GM12878 (cell line): Measurements from ENCODE around the gene IL1RAP. TPM values are rescaled to one million over a fixed set of nuclear protein-coding genes. Genes with fewer than 3 reads are reported as not detected.

Source experiments
- ATAC-seq: fragments of 200-7000 bp; cut with Tn5 transposase; 3 replicates; pipeline ENCODE4 v1.9.1; 2020; ENCODE audit warnings: mild to moderate bottlenecking, moderate library complexity
- BruUV-seq: library from RNA; stranded (reverse); fragments of 400-500 nt; replicated peaks from 2 replicates; lab custom pipeline; 2021; lab: Mats Ljungman, UMichigan
- CTCF ChIA-PET: fragments of 300-600 bp; sonication (Branson Sonifier 250); formaldehyde crosslinking; extraction: SDS; loops from one replicate; lab custom pipeline; 2021; ENCODE audit warnings: inconsistent platforms; lab: Yijun Ruan, JAX
- POLR2A ChIA-PET: fragments of 350-600 bp; formaldehyde crosslinking; extraction: SDS; loops from one replicate; lab custom pipeline; 2021; ENCODE audit warnings: inconsistent platforms; lab: Charles Lee
- RAD21 ChIA-PET: fragments of 300-600 bp; sonication (Branson Sonifier 250); formaldehyde crosslinking; loops from one replicate; lab custom pipeline; 2023; ENCODE audit warnings: antibody characterized with exemption; ENCODE audit not compliant: unreplicated experiment; lab: Charles Lee
- SMC1A ChIA-PET: fragments of 300-600 bp; sonication (Branson Sonifier 250); formaldehyde crosslinking; loops from one replicate; lab custom pipeline; 2023; ENCODE audit not compliant: unreplicated experiment, uncharacterized antibody; lab: Charles Lee
- DNase-seq: peaks from one replicate; pipeline ENCODE4 v3.0.0-alpha.2; 2011; ENCODE audit warnings: low read depth, low spot score
- FAIRE-seq: peaks from 3 replicates; lab custom pipeline; 2011; peaks lifted over from hg19 to GRCh38; lab: Jason Lieb, UNC
- H2AFZ ChIP-seq: 2 replicates; pipeline ENCODE4 v1.6.0; 2011; ENCODE audit warnings: low read depth, low read length, control low read depth; ENCODE audit not compliant: control insufficient read depth
- H3K27ac ChIP-seq: 2 replicates; pipeline ENCODE4 v1.5.1; 2011; ENCODE audit warnings: control low read depth; ENCODE audit not compliant: control insufficient read depth, insufficient read depth
- H3K27me3 ChIP-seq, 2 experiments: replicated peaks in 1 of 2; 2 replicates each; pipeline versions ENCODE4 v1.6.0 to v1.6.1; 2011; ENCODE audit warnings: low read length in 1 of 2; ENCODE audit not compliant: control insufficient read depth in 2 of 2, insufficient read depth in 2 of 2
- H3K36me3 ChIP-seq, 2 experiments: 2 replicates each; pipeline ENCODE4 v1.5.1; 2011; ENCODE audit warnings: low read length in 1 of 2; ENCODE audit not compliant: control insufficient read depth in 2 of 2, insufficient read depth in 2 of 2
- H3K4me1 ChIP-seq: 2 replicates; pipeline ENCODE4 v1.6.1; 2011; ENCODE audit warnings: mild to moderate bottlenecking, low read length, moderate library complexity, mixed read lengths; ENCODE audit not compliant: control insufficient read depth, insufficient read depth
- H3K4me2 ChIP-seq: 2 replicates; pipeline ENCODE4 v1.6.0; 2011; ENCODE audit warnings: control low read depth; ENCODE audit not compliant: control insufficient read depth, insufficient read depth
- H3K4me3 ChIP-seq: fragments of 200-600 bp; sonication (generic); 2 replicates; pipeline ENCODE4 v1.5.1; 2016
- H3K79me2 ChIP-seq: 2 replicates; pipeline ENCODE4 v1.6.0; 2011; ENCODE audit warnings: low read length; ENCODE audit not compliant: control insufficient read depth, insufficient read depth
- H3K9ac ChIP-seq: 2 replicates; pipeline ENCODE4 v1.8.0; 2011; ENCODE audit warnings: low read length, control low read depth, mixed read lengths; ENCODE audit not compliant: control insufficient read depth, insufficient read depth
- H3K9me3 ChIP-seq: replicated peaks from 3 replicates; pipeline ENCODE4 v1.5.1; 2011; ENCODE audit warnings: mild to moderate bottlenecking, low read length; ENCODE audit not compliant: control insufficient read depth, insufficient read depth
- H4K20me1 ChIP-seq: 2 replicates; pipeline ENCODE4 v1.6.0; 2011; ENCODE audit not compliant: control insufficient read depth, insufficient read depth
- BHLHE40 ChIP-seq, 2 experiments: fragments of 450-650 bp in 1 of 2; IDR thresholded peaks; 2 replicates each; pipeline ENCODE4 v1.6.1; 2011 to 2017; ENCODE audit warnings: low read depth in 2 of 2, borderline replicate concordance in 1 of 2, improper control_type of control experiment in 1 of 2, low read length in 1 of 2, mild to moderate bottlenecking in 1 of 2
- CREM ChIP-seq: IDR thresholded peaks from 2 replicates; pipeline ENCODE4 v1.6.1; 2014; ENCODE audit warnings: antibody characterized with exemption, low read depth
- CTCF ChIP-seq, 3 experiments: IDR thresholded peaks in 2 of 3; conservative IDR thresholded peaks in 1 of 3; 2 replicates each; pipeline ENCODE4 v1.5.1; 2011; ENCODE audit warnings: low read depth in 3 of 3, low read length in 3 of 3, mild to moderate bottlenecking in 3 of 3, control low read depth in 2 of 3, moderate library complexity in 2 of 3, inconsistent platforms in 1 of 3, mixed read lengths in 1 of 3; ENCODE audit not compliant: control insufficient read depth in 2 of 3, insufficient read depth in 1 of 3; ENCODE audit errors: extremely low read depth in 1 of 3
- EED ChIP-seq: sonication (generic); IDR thresholded peaks from 2 replicates; pipeline ENCODE4 v1.6.1; 2016; ENCODE audit warnings: antibody characterized with exemption, low read depth
- FOS ChIP-seq: IDR thresholded peaks from 3 replicates; pipeline ENCODE4 v1.6.1; 2011; ENCODE audit warnings: borderline replicate concordance; ENCODE audit not compliant: insufficient read length; ENCODE audit errors: extremely low read depth
- FOXK2 ChIP-seq: fragments of 450-650 bp; IDR thresholded peaks from 2 replicates; pipeline ENCODE4 v1.6.1; 2017; ENCODE audit warnings: mild to moderate bottlenecking, moderate library complexity
- HCFC1 ChIP-seq: fragments of 150-350 bp; IDR thresholded peaks from 2 replicates; pipeline ENCODE4 v1.6.1; 2014; ENCODE audit warnings: low read length
- HDAC2 ChIP-seq: fragments of 200-600 bp; sonication (generic); IDR thresholded peaks from 2 replicates; pipeline ENCODE4 v1.6.1; 2017
- KDM1A ChIP-seq: fragments of 200-600 bp; sonication (generic); IDR thresholded peaks from 2 replicates; pipeline ENCODE4 v1.6.1; 2016; ENCODE audit warnings: borderline replicate concordance
- MTA2 ChIP-seq: fragments of 450-650 bp; IDR thresholded peaks from 2 replicates; pipeline ENCODE4 v1.6.1; 2016; ENCODE audit warnings: low read depth, mild to moderate bottlenecking, moderate library complexity
- NFYB ChIP-seq: IDR thresholded peaks from 2 replicates; pipeline ENCODE4 v1.6.1; 2011; ENCODE audit warnings: low read depth, mild to moderate bottlenecking, low read length, improper control_type of control experiment, moderate library complexity; ENCODE audit not compliant: insufficient read depth
- NR2F1 ChIP-seq: fragments of 450-650 bp; conservative IDR thresholded peaks from 2 replicates; pipeline ENCODE4 v1.6.1; 2017; ENCODE audit warnings: mild to moderate bottlenecking
- PML ChIP-seq: IDR thresholded peaks from 2 replicates; pipeline ENCODE4 v1.6.1; 2012; ENCODE audit warnings: low read length, inconsistent platforms
- POU2F2 ChIP-seq: IDR thresholded peaks from 3 replicates; pipeline ENCODE4 v1.6.1; 2011; ENCODE audit warnings: low read depth, mild to moderate bottlenecking, low read length, borderline replicate concordance
- RAD21 ChIP-seq: IDR thresholded peaks from 2 replicates; pipeline ENCODE4 v1.6.1; 2011; ENCODE audit warnings: mild to moderate bottlenecking, low read depth, low read length, moderate library complexity; ENCODE audit not compliant: insufficient read depth
- RB1 ChIP-seq: fragments of 450-650 bp; formaldehyde crosslinking; IDR thresholded peaks from 2 replicates; pipeline ENCODE4 v1.6.1; 2017; ENCODE audit warnings: mild to moderate bottlenecking, borderline replicate concordance
- SRF ChIP-seq, 2 experiments: IDR thresholded peaks; 2 replicates each; pipeline ENCODE4 v1.6.1; 2011; ENCODE audit warnings: low read depth in 2 of 2, low read length in 2 of 2, mild to moderate bottlenecking in 1 of 2, moderate library complexity in 1 of 2
- TARDBP ChIP-seq: IDR thresholded peaks from 2 replicates; pipeline ENCODE4 v1.6.1; 2016; ENCODE audit warnings: borderline replicate concordance
- TCF12 ChIP-seq: IDR thresholded peaks from 2 replicates; pipeline ENCODE4 v1.6.1; 2011; ENCODE audit warnings: low read depth, mild to moderate bottlenecking, low read length
- WRNIP1 ChIP-seq: IDR thresholded peaks from 2 replicates; pipeline ENCODE4 v1.6.1; 2011; ENCODE audit warnings: low read depth, low read length, improper control_type of control experiment, borderline replicate concordance
- ZBED1 ChIP-seq: IDR thresholded peaks from 2 replicates; pipeline ENCODE4 v1.6.1; 2016; ENCODE audit warnings: borderline replicate concordance
- ZNF274 ChIP-seq: IDR thresholded peaks from one replicate; pipeline ENCODE4 v1.8.0; 2011; ENCODE audit not compliant: insufficient read length, insufficient read depth
- in situ Hi-C: fragments of 300-500 bp; cut with MboI; formaldehyde crosslinking; loops from 9 replicates; pipeline ENCODE4 v1.14.3; 2018; ENCODE audit warnings: mixed read lengths
- intact Hi-C: fragments of 100-400 bp; cut with micrococcal nuclease; formaldehyde crosslinking; loops from one replicate; pipeline ENCODE4 v1.14.2; 2022; ENCODE audit not compliant: unreplicated experiment
- polyA plus RNA-seq, 11 experiments: library from polyadenylated mRNA; depleted of rRNA in 4 of 11; unstranded in 6 of 11; stranded (reverse) in 5 of 11; fragments of >200 nt; fragmentation: Nextera tagmentation in 4 of 11; fragmentation: Illumina TruSeq in 1 of 11; extraction: Ambion mirVana in 4 of 11; extraction: Trizol in 1 of 11; gene quantifications; 1 replicate in 1 of 11; 2 replicates in 10 of 11; pipeline versions ENCODE4 v1.2.1 to v1.2.3, GENCODE V29; 2011 to 2016; ENCODE audit warnings: inconsistent platforms in 2 of 11, missing spikeins in 2 of 11, low read depth in 1 of 11
- total RNA-seq, 4 experiments: library from RNA; depleted of rRNA in 3 of 4; stranded (reverse); fragments of >200 nt in 3 of 4; fragmentation: Illumina TruSeq in 1 of 4; extraction: Trizol in 1 of 4; gene quantifications; 2 replicates each; pipeline versions ENCODE4 v1.2.1 to v1.2.3, GENCODE V29; 2013 to 2021

Gene IL1RAP
- total and polyA plus RNA-seq, 10 of the 15 experiments (the other 5 are each of a cell fraction or from before 2014, with no cell fraction given), result 0.17 to 1.0 (median 0.44) TPM; not detected in 1

DNA sequence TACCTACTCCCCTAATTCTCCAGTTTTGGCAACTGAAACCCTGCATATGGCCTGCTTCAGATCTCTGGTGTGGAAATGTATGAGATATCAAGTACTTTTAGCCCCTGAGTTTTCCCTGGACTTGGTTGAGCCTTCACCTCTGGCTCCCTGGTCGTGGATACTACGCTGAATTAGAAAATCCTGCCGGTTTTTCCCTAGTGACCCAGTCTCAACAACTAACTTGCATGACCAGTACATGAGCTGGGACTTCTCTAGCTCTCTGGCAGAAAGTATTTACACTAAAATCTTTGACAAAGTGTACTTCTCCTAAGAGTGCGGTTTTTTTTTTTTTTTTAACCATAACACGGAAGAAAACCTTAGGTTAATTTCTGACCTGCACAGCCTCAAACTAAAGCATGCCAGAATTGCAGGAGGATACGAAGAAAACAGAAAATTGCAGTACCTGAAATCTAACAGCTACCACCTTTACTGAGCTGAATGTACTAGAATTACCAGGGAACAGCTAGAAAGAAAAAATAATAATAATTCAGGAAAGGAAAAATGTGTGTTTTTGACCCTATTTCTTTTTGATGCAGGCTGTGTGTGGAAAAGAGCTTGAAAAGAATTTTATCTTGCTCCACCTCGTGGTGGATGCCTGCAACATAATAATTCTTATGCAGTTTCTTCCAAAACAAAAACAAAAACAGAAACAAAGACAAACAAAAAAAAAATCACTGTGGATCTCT is 183.1 kb downstream of the IL1RAP start (continued):
- peak; percentile 42 for TF ChIP-seq RAD21
- TF ChIP-seq CTCF (IDR thresholded peaks at IDR 0.05 in 2 of 3, conservative IDR thresholded peaks at IDR 0.05 in 1 of 3; ENCODE audit: control insufficient read depth in 2 of 3, extremely low read depth in 1 of 3, insufficient read depth in 1 of 3, low read depth in 3 of 3, low read length in 3 of 3), result peak; percentile 16 to 41 (median 39); a peak in 5 of 6 replicates
- no peak for TF ChIP-seq PML
- TF ChIP-seq HDAC2, result no peak
- no peak for TF ChIP-seq EED
- TF ChIP-seq NR2F1, result no peak
- TF ChIP-seq ZNF274, result no peak
- TF ChIP-seq FOXK2, result no peak
- TF ChIP-seq MTA2, result no peak
- TF ChIP-seq, all 136 proteins: peak for 3

- no peak overlapping the region for H3K9ac ChIP-seq
- no peaks in the 10 kb centered on the region for H3K36me3 ChIP-seq
- FAIRE-seq, result no peak
- H4K20me1 ChIP-seq, result no peaks in the 10 kb centered on the region
- no peak for DNase-seq
- H2AFZ ChIP-seq, result no peak overlapping the region
- ChIA-PET POLR2A (interaction anchor here (0.7 kb wide), 1 partner anchor 43 kb away, joined by 5 read pairs; no protein-coding TSS in a partner anchor), SMC1A (interaction anchor here (1.0 to 5.6 kb wide), 4 partner anchors 313 to 749 kb away, joined by 3 to 44 read pairs (median 6); no protein-coding TSS in a partner anchor), CTCF (interaction anchor here (0.6 to 6.8 kb wide), 13 partner anchors 9 to 736 kb away, joined by 3 to 66 read pairs (median 3); no protein-coding TSS in a partner anchor), RAD21 (interaction anchor here (1.1 to 1.7 kb wide), 4 partner anchors 313 to 736 kb away, joined by 3 to 14 read pairs (median 4); no protein-coding TSS in a partner anchor)
- no peaks in the 10 kb centered on the region for H3K79me2 ChIP-seq
- H3K4me2 ChIP-seq, result no peak overlapping the region
- intact Hi-C loops, result loop anchor here (2.0 to 10.0 kb wide), 2 partner anchors 473 to 737 kb away; no protein-coding TSS in a partner anchor
- H3K27me3 ChIP-seq, result no peaks in the 10 kb centered on the region
- H3K4me3 ChIP-seq, result no peak overlapping the region
- no peak for ATAC-seq
- in situ Hi-C loops, result loop anchor here (5.0 kb wide), 1 partner anchor 735 kb away; no protein-coding TSS in a partner anchor
- no peaks in the 10 kb centered on the region for H3K4me1 ChIP-seq
- no peak overlapping the region for H3K27ac ChIP-seq
- BruUV-seq, result no TSS peak
- TF ChIP-seq FOS, result no peak
- no peak for TF ChIP-seq BHLHE40 (IDR thresholded peaks at IDR 0.05; ENCODE audit: borderline replicate concordance in 1 of 2, low read depth in 2 of 2, low read length in 1 of 2)
- TF ChIP-seq ZBED1, result no peak
- no peak for TF ChIP-seq FOXK2
- TF ChIP-seq NFYB, result no peak
- no peak for TF ChIP-seq CREM
- TF ChIP-seq KDM1A, result no peak
- no peak for TF ChIP-seq POU2F2
- no peak for TF ChIP-seq TCF12
- no peak for TF ChIP-seq ZNF274
- TF ChIP-seq WRNIP1, result no peak
- TF ChIP-seq SRF (IDR thresholded peaks at IDR 0.05; ENCODE audit: low read depth in 2 of 2, low read length in 2 of 2), result no peak
- TF ChIP-seq TARDBP, result no peak
- no peak for TF ChIP-seq RB1
- no peak for TF ChIP-seq NR2F1
- no peak for TF ChIP-seq HCFC1
- no peaks in the 10 kb centered on the region for H3K9me3 ChIP-seq
Measured at GRCh38 chr3:190697502-190697830, 183.6 kb downstream of the IL1RAP start.
